ENCODE measurements around the gene CXorf65.

The CXorf65 gene

GRCh38 chrX:71144651-71145050 lies 38.1 kb upstream of the CXorf65 start, which contains the start of gene NLGN3:
Gene NLGN3 (plus strand): TSS chrX:71144841. CDS start chrX:71147750, 2,909 bp downstream.
- no peak for TF ChIP-seq CTCF (IDR thresholded peaks at IDR 0.05; ENCODE audit: control insufficient read depth, insufficient read depth, low read depth, low read length, missing control alignments)
- no peak within 1 kb of the TSS; the same call in 1 of the 2 replicates for H3K4me3 ChIP-seq (ENCODE audit: control insufficient read depth, low read depth, low read length)
- no peak for DNase-seq (ENCODE audit: low read depth)

- TF ChIP-seq CTCF (IDR thresholded peaks at IDR 0.05; ENCODE audit: control insufficient read depth, insufficient read depth, low read depth, low read length, missing control alignments) = no peak
- DNase-seq (ENCODE audit: low read depth) = no peak
- H3K4me3 ChIP-seq (ENCODE audit: control insufficient read depth, low read depth, low read length) = no peak overlapping the region
These were observed 37.0 kb upstream of the CXorf65 start for GRCh38 chrX:71143508-71143907.

- no peak for TF ChIP-seq CTCF (IDR thresholded peaks at IDR 0.05; ENCODE audit: control insufficient read depth, insufficient read depth, low read depth, low read length, missing control alignments)
- H3K4me3 ChIP-seq (ENCODE audit: control insufficient read depth, low read depth, low read length) = no peak overlapping the region
- DNase-seq (ENCODE audit: low read depth) = no peak
These were observed 33.9 kb upstream of the CXorf65 start for GRCh38 chrX:71140440-71140839.

GRCh38 chrX:71131510-71131909 lies 25.0 kb upstream of the CXorf65 start:
- no peak overlapping the region for H3K4me3 ChIP-seq (ENCODE audit: control insufficient read depth, low read depth, low read length)
- DNase-seq (ENCODE audit: low read depth) = no peak
- TF ChIP-seq CTCF (IDR thresholded peaks at IDR 0.05; ENCODE audit: control insufficient read depth, insufficient read depth, low read depth, low read length, missing control alignments) = no peak

GRCh38 chrX:71128915-71129765 lies 22.6 kb upstream of the CXorf65 start:
- TF ChIP-seq CTCF (IDR thresholded peaks at IDR 0.05; ENCODE audit: control insufficient read depth, insufficient read depth, low read depth, low read length, missing control alignments) = peak; percentile 87
- no peak for DNase-seq (ENCODE audit: low read depth)
- H3K4me3 ChIP-seq (ENCODE audit: control insufficient read depth, low read depth, low read length) = no peak overlapping the region

GRCh38 chrX:71128166-71128833 lies 21.8 kb upstream of the CXorf65 start:
- H3K4me3 ChIP-seq (ENCODE audit: control insufficient read depth, low read depth, low read length) = no peak overlapping the region
- DNase-seq (ENCODE audit: low read depth) = no peak
- no peak for TF ChIP-seq CTCF (IDR thresholded peaks at IDR 0.05; ENCODE audit: control insufficient read depth, insufficient read depth, low read depth, low read length, missing control alignments)

Measured in AG09309 (cell line).